Measurements from ENCODE around the gene SLC22A23. TPM values are rescaled to one million over a fixed set of nuclear protein-coding genes. Genes with fewer than 3 reads are reported as not detected.

The SLC22A23 gene
- total and polyA plus RNA-seq, 2 of the 4 experiments (the other 2 are of a cell fraction), result 0.72 to 1.6 TPM

- no peaks in the 10 kb centered on the region for H4K20me1 ChIP-seq (ENCODE audit: insufficient read depth, low read length)
- no peak overlapping the region for H3K9ac ChIP-seq (ENCODE audit: low read depth, low read length)
- no peak overlapping the region for H2AK9ac ChIP-seq (replicated peaks; ENCODE audit: low read depth, low read length, poor library complexity)
- no peak overlapping the region for H2BK120ac ChIP-seq (ENCODE audit: low read depth, low read length)
- dilution Hi-C loops (cut with HindIII; ENCODE audit: low sequenced_read_pairs, unreplicated experiment), result no loop called here
- H4K5ac ChIP-seq (ENCODE audit: low read depth, low read length), result no peak overlapping the region
- no peak overlapping the region for H3K56ac ChIP-seq (ENCODE audit: extremely low read depth, insufficient read depth, low read length)
- H2AFZ ChIP-seq (replicated peaks; ENCODE audit: low read length, poor library complexity), result no peak overlapping the region
- ATAC-seq (ENCODE audit: low read depth) (no peak), DNase-seq (no peak)
- no peak for TF ChIP-seq CHD1 (IDR thresholded peaks at IDR 0.05; ENCODE audit: low read depth, low read length)
- no peak for TF ChIP-seq NFE2L2 (IDR thresholded peaks at IDR 0.05; ENCODE audit: low read depth, low read length)
- BruUV-seq (replicated peaks), result no TSS peak
- H4K8ac ChIP-seq (ENCODE audit: low read depth in 2 of 2, low read length in 2 of 2), result no peak overlapping the region
- H3K27me3 ChIP-seq (ENCODE audit: control insufficient read depth, insufficient read depth, low read length), result peaks cover 14% of the 10 kb centered on the region
- H3K4me2 ChIP-seq (ENCODE audit: low read depth, low read length), result no peak overlapping the region
- ChIA-PET CTCF (interaction anchor here (0.6 kb wide), 1 partner anchor 28 kb away, joined by 3 read pairs; no protein-coding TSS in a partner anchor), POLR2A (ENCODE audit: unreplicated experiment) (no interaction called here)
- no peak overlapping the region for H2BK5ac ChIP-seq (ENCODE audit: low read depth, low read length, poor library complexity, severe bottlenecking)
- H2AK5ac ChIP-seq (ENCODE audit: low read depth, low read length), result no peak overlapping the region
- H3K9me3 ChIP-seq (ENCODE audit: control insufficient read depth, insufficient read depth, low read length), result no peaks in the 10 kb centered on the region
- H3K9me1 ChIP-seq (ENCODE audit: insufficient read depth, low read length), result no peaks in the 10 kb centered on the region
- no peak overlapping the region for H3K14ac ChIP-seq (replicated peaks; ENCODE audit: low read depth, low read length)
- 0 out of 2 replicates have a peak, but pooled peaks cover 1% of the 10 kb centered on the region for H3K4me1 ChIP-seq (ENCODE audit: control insufficient read depth, insufficient read depth, low read length)
- no peak overlapping the region for H2BK15ac ChIP-seq (ENCODE audit: low read depth, low read length)
- H3K23ac ChIP-seq (ENCODE audit: low read depth, low read length), result no peak overlapping the region
- no peaks in the 10 kb centered on the region for H3K79me1 ChIP-seq (ENCODE audit: low read depth in 1 of 2, low read length in 2 of 2)
- H4K91ac ChIP-seq (ENCODE audit: insufficient read depth, low read depth, low read length), result no peak overlapping the region
- no peak overlapping the region for H3K27ac ChIP-seq (ENCODE audit: insufficient read depth, low read length)
- no peaks in the 10 kb centered on the region for H3K36me3 ChIP-seq (ENCODE audit: control insufficient read depth, insufficient read depth, low read length)
- intact Hi-C loops (cut with micrococcal nuclease), result no loop called here
- H2BK20ac ChIP-seq (ENCODE audit: low read depth, low read length), result no peak overlapping the region
- H3K4me3 ChIP-seq (ENCODE audit: insufficient read depth, low read depth, low read length), result no peak overlapping the region
- no peak overlapping the region for H3K4ac ChIP-seq (ENCODE audit: low read depth, low read length)
- H3K18ac ChIP-seq (ENCODE audit: low read depth, low read length), result no peak overlapping the region
- in situ Hi-C loops (cut with MboI; ENCODE audit: low sequenced_read_pairs), result no loop called here
- 67% methylated on average over 4 of the region's 18 CpGs; no CpG with 5 or more reads in 1 of the 2 experiments for WGBS, 2 experiments (ENCODE audit: extremely low coverage in 2 of 2, insufficient read length in 1 of 2)
These were observed 12.4 kb downstream of the SLC22A23 start for GRCh38 chr6:3444276-3445088.
